ENCODE data around the gene IGSF8. TPM values are rescaled to one million over a fixed set of nuclear protein-coding genes. Genes with fewer than 3 reads are reported as not detected.

Gene IGSF8
- total RNA-seq, 1 donor from 2014 or later, result 42.8 TPM

- peaks cover 28% of the 10 kb centered on the region for H3K4me1 Mint-ChIP-seq (ENCODE audit: low read depth, unreplicated experiment)
- TF ChIP-seq EZH2 (IDR thresholded peaks at IDR 0.05; ENCODE audit: insufficient read depth, low read length) (no peak), CTCF (IDR thresholded peaks at IDR 0.05; ENCODE audit: insufficient read depth, low read depth, low read length) (no peak)
- Histone ChIP-seq H3K27ac (ENCODE audit: low read depth, low read length) (no peak overlapping the region), H3K4me2 (ENCODE audit: low read length) (no peak overlapping the region), H3K9ac (ENCODE audit: low read length) (no peak overlapping the region), H3K4me1 (ENCODE audit: insufficient read depth, low read length) (peaks cover 8% of the 10 kb centered on the region), H4K20me1 (ENCODE audit: insufficient read depth, low read length) (no peaks in the 10 kb centered on the region), H3K79me2 (ENCODE audit: insufficient read depth, low read length) (no peaks in the 10 kb centered on the region), H2AFZ (ENCODE audit: low read depth, low read length) (no peak overlapping the region), H3K9me3 (ENCODE audit: insufficient read depth, low read depth, low read length) (no peaks in the 10 kb centered on the region), H3K36me3 (ENCODE audit: insufficient read depth, low read length) (no peaks in the 10 kb centered on the region), H3K4me3 (ENCODE audit: insufficient read depth, low read depth, low read length) (no peak overlapping the region), H3K27me3 (ENCODE audit: insufficient read depth, low read length) (peaks cover 18% of the 10 kb centered on the region)
- H3K4me3 Mint-ChIP-seq (ENCODE audit: unreplicated experiment), result no peak overlapping the region
- H3K36me3 Mint-ChIP-seq (ENCODE audit: low read depth, unreplicated experiment), result peaks cover 8% of the 10 kb centered on the region
- DNase-seq (ENCODE audit: low read depth), result no peak
- peaks cover 21% of the 10 kb centered on the region for H3K27me3 Mint-ChIP-seq (ENCODE audit: low read depth, unreplicated experiment)
- H3K9me3 Mint-ChIP-seq (ENCODE audit: unreplicated experiment), result peaks cover 4% of the 10 kb centered on the region
- no peak overlapping the region for H3K27ac Mint-ChIP-seq (ENCODE audit: unreplicated experiment)
- FAIRE-seq, result no peak
Observed at GRCh38 chr1:160130939-160131338, 32.5 kb upstream of the IGSF8 start.

- Histone ChIP-seq H3K36me3 (ENCODE audit: insufficient read depth, low read length) (no peaks in the 10 kb centered on the region), H4K20me1 (ENCODE audit: insufficient read depth, low read length) (no peaks in the 10 kb centered on the region), H3K9ac (ENCODE audit: low read length) (no peak overlapping the region), H3K4me1 (ENCODE audit: insufficient read depth, low read length) (peaks cover 12% of the 10 kb centered on the region), H3K27me3 (ENCODE audit: insufficient read depth, low read length) (peaks cover 18% of the 10 kb centered on the region), H3K4me2 (ENCODE audit: low read length) (no peak overlapping the region), H2AFZ (ENCODE audit: low read depth, low read length) (no peak overlapping the region), H3K79me2 (ENCODE audit: insufficient read depth, low read length) (no peaks in the 10 kb centered on the region), H3K9me3 (ENCODE audit: insufficient read depth, low read depth, low read length) (no peaks in the 10 kb centered on the region), H3K27ac (ENCODE audit: low read depth, low read length) (no peak overlapping the region), H3K4me3 (ENCODE audit: insufficient read depth, low read depth, low read length) (no peak overlapping the region)
- Mint-ChIP-seq H3K4me1 (ENCODE audit: low read depth, unreplicated experiment) (peaks cover 33% of the 10 kb centered on the region), H3K36me3 (ENCODE audit: low read depth, unreplicated experiment) (peaks cover 8% of the 10 kb centered on the region), H3K27me3 (ENCODE audit: low read depth, unreplicated experiment) (peaks cover 21% of the 10 kb centered on the region), H3K27ac (ENCODE audit: unreplicated experiment) (peak overlapping the region; percentile 15), H3K9me3 (ENCODE audit: unreplicated experiment) (peaks cover 3% of the 10 kb centered on the region), H3K4me3 (ENCODE audit: unreplicated experiment) (no peak overlapping the region)
- no peak for DNase-seq (ENCODE audit: low read depth)
- FAIRE-seq, result no peak
- TF ChIP-seq CTCF (IDR thresholded peaks at IDR 0.05; ENCODE audit: insufficient read depth, low read depth, low read length) (no peak), EZH2 (IDR thresholded peaks at IDR 0.05; ENCODE audit: insufficient read depth, low read length) (no peak)
Observed at GRCh38 chr1:160130486-160130885, 32.1 kb upstream of the IGSF8 start.

GRCh38 chr1:160129966-160130365 is 31.5 kb upstream of the IGSF8 start:
- Mint-ChIP-seq H3K9me3 (ENCODE audit: unreplicated experiment) (peaks cover 3% of the 10 kb centered on the region), H3K27ac (ENCODE audit: unreplicated experiment) (no peak overlapping the region), H3K27me3 (ENCODE audit: low read depth, unreplicated experiment) (peaks cover 18% of the 10 kb centered on the region), H3K36me3 (ENCODE audit: low read depth, unreplicated experiment) (peaks cover 6% of the 10 kb centered on the region), H3K4me3 (ENCODE audit: unreplicated experiment) (no peak overlapping the region), H3K4me1 (ENCODE audit: low read depth, unreplicated experiment) (peaks cover 34% of the 10 kb centered on the region)
- H3K9ac ChIP-seq (ENCODE audit: low read length), result no peak overlapping the region
- H3K4me3 ChIP-seq (ENCODE audit: insufficient read depth, low read depth, low read length), result no peak overlapping the region
- H3K4me2 ChIP-seq (ENCODE audit: low read length), result no peak overlapping the region
- H3K36me3 ChIP-seq (ENCODE audit: insufficient read depth, low read length), result no peaks in the 10 kb centered on the region
- H3K4me1 ChIP-seq (ENCODE audit: insufficient read depth, low read length), result peaks cover 17% of the 10 kb centered on the region
- peaks cover 18% of the 10 kb centered on the region for H3K27me3 ChIP-seq (ENCODE audit: insufficient read depth, low read length)
- TF ChIP-seq EZH2 (IDR thresholded peaks at IDR 0.05; ENCODE audit: insufficient read depth, low read length), result no peak
- TF ChIP-seq CTCF (IDR thresholded peaks at IDR 0.05; ENCODE audit: insufficient read depth, low read depth, low read length), result no peak
- H3K9me3 ChIP-seq (ENCODE audit: insufficient read depth, low read depth, low read length), result no peaks in the 10 kb centered on the region
- no peaks in the 10 kb centered on the region for H3K79me2 ChIP-seq (ENCODE audit: insufficient read depth, low read length)
- no peak overlapping the region for H2AFZ ChIP-seq (ENCODE audit: low read depth, low read length)
- H4K20me1 ChIP-seq (ENCODE audit: insufficient read depth, low read length), result no peaks in the 10 kb centered on the region
- FAIRE-seq (no peak), DNase-seq (ENCODE audit: low read depth) (no peak)
- no peak overlapping the region for H3K27ac ChIP-seq (ENCODE audit: low read depth, low read length)
